ENCODE data around the gene WWOX.

DNA sequence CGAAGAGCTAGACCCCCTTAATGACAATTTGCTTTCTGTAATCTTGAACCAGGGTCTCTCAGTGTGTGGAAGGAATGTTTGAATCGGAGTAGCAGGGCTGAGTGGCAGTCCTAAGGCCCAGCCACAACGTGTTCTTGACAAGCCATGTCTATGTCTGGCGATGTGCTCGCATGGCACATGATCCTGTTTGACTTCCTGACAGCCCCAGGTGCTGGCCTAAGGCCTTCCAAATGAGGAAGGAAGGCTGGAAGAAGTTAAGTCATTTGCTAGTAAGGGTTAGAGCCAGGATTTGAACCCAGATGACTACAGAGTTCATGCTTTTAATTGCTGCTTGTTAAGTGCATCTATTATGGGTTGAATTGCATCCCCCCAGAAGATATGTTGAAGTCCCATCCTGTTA lies 1014.4 kb downstream of the WWOX start:
- TF ChIP-seq CTCF (IDR thresholded peaks at IDR 0.05) = no peak
- no peak for TF ChIP-seq POLR2A (IDR thresholded peaks at IDR 0.05)
- TF ChIP-seq EP300 (IDR thresholded peaks at IDR 0.05) = no peak
